ENCODE results near the gene TUBAL3.

DNA sequence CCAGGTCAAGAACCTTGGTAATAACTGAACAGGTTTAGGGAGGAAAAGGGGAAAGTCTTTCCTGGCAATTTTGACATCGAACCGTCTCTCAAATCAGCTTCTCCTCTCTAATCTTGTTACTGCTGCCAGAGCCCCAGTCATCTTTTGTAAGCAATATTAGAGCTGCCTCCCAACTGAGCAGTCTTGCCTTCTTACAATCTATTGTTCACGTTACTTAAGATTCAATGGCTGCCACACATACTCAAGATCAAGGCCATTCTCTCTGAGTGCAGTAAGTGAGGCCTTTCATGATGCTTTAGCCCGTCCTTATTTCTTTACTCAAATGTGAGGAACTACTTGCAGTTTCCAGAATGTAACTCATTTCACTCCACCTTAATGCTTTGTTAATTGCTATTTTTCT lies 20.1 kb upstream of the TUBAL3 start:
- TF ChIP-seq POLR2A (IDR thresholded peaks at IDR 0.05): no peak
- TF ChIP-seq, protein P1, sequence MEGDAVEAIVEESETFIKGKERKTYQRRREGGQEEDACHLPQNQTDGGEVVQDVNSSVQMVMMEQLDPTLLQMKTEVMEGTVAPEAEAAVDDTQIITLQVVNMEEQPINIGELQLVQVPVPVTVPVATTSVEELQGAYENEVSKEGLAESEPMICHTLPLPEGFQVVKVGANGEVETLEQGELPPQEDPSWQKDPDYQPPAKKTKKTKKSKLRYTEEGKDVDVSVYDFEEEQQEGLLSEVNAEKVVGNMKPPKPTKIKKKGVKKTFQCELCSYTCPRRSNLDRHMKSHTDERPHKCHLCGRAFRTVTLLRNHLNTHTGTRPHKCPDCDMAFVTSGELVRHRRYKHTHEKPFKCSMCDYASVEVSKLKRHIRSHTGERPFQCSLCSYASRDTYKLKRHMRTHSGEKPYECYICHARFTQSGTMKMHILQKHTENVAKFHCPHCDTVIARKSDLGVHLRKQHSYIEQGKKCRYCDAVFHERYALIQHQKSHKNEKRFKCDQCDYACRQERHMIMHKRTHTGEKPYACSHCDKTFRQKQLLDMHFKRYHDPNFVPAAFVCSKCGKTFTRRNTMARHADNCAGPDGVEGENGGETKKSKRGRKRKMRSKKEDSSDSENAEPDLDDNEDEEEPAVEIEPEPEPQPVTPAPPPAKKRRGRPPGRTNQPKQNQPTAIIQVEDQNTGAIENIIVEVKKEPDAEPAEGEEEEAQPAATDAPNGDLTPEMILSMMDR (IDR thresholded peaks at IDR 0.05): no peak
